ENCODE data around the gene TPD52L1. TPM values are rescaled to one million over a fixed set of nuclear protein-coding genes. Genes with fewer than 3 reads are reported as not detected.
"Not testable (repeated sequence)": the region's sequence is repeated elsewhere in the genome, so short reads cannot be mapped to it uniquely, and the experiment has no call there.

The TPD52L1 gene
- total RNA-seq, 1 experiment from 2014 or later = 29.2 TPM

GRCh38 chr6:125259354-125259736 lies 105.8 kb downstream of the TPD52L1 start:
- DNase-seq = no peak
- H3K27me3 ChIP-seq = no peaks in the 10 kb centered on the region
- no peaks in the 10 kb centered on the region; the same call in 1 of the 2 replicates for H3K36me3 ChIP-seq
- no peak overlapping the region for H3K4me3 ChIP-seq
- H3K9me3 ChIP-seq = peaks cover 5% of the 10 kb centered on the region; the same call in 1 of the 2 replicates

- Histone ChIP-seq H3K36me3 (no peaks in the 10 kb centered on the region; the same call in 1 of the 2 replicates), H3K27me3 (no peaks in the 10 kb centered on the region), H3K9me3 (peaks cover 5% of the 10 kb centered on the region; the same call in 1 of the 2 replicates), H3K4me3 (no peak overlapping the region)
- peak; percentile 81 for DNase-seq
Measured at GRCh38 chr6:125262016-125263013, 108.7 kb downstream of the TPD52L1 start.

GRCh38 chr6:125264476-125264875 lies 110.9 kb downstream of the TPD52L1 start:
- Histone ChIP-seq H3K36me3 (no peaks in the 10 kb centered on the region; the same call in 1 of the 2 replicates), H3K27me3 (no peaks in the 10 kb centered on the region), H3K4me3 (no peak overlapping the region), H3K9me3 (peaks cover 5% of the 10 kb centered on the region; the same call in 1 of the 2 replicates)
- no peak for DNase-seq

GRCh38 chr6:125267806-125268523 lies 114.4 kb downstream of the TPD52L1 start:
- Histone ChIP-seq H3K4me3 (no peak overlapping the region), H3K27me3 (no peaks in the 10 kb centered on the region), H3K9me3 (no peaks in the 10 kb centered on the region), H3K36me3 (peaks cover 11% of the 10 kb centered on the region)
- no peak for DNase-seq

GRCh38 chr6:125268765-125269164 lies 115.2 kb downstream of the TPD52L1 start:
- peaks cover 19% of the 10 kb centered on the region for H3K36me3 ChIP-seq
- no peaks in the 10 kb centered on the region for H3K9me3 ChIP-seq
- H3K4me3 ChIP-seq = no peak overlapping the region
- DNase-seq = no peak
- H3K27me3 ChIP-seq = no peaks in the 10 kb centered on the region

GRCh38 chr6:125269328-125269985 lies 115.9 kb downstream of the TPD52L1 start:
- no peak for DNase-seq
- H3K9me3 ChIP-seq = no peaks in the 10 kb centered on the region

GRCh38 chr6:125270380-125270779 lies 116.8 kb downstream of the TPD52L1 start:
- H3K4me3 ChIP-seq = no peak overlapping the region
- H3K9me3 ChIP-seq = no peaks in the 10 kb centered on the region
- H3K36me3 ChIP-seq = peaks cover 35% of the 10 kb centered on the region
- H3K27me3 ChIP-seq = no peaks in the 10 kb centered on the region
- no peak for DNase-seq

More at GRCh38 chr6:125269328-125269985, 115.9 kb downstream of the TPD52L1 start:
- Histone ChIP-seq H3K36me3 (peaks cover 26% of the 10 kb centered on the region), H3K4me3 (no peak overlapping the region), H3K27me3 (no peaks in the 10 kb centered on the region)

GRCh38 chr6:125271486-125272159 lies 118.0 kb downstream of the TPD52L1 start:
- Histone ChIP-seq H3K36me3 (peaks cover 43% of the 10 kb centered on the region), H3K27me3 (no peaks in the 10 kb centered on the region), H3K9me3 (no peaks in the 10 kb centered on the region), H3K4me3 (no peak overlapping the region)
- peak; percentile 68 for DNase-seq

GRCh38 chr6:125273251-125273650 lies 119.7 kb downstream of the TPD52L1 start:
- no peak overlapping the region for H3K4me3 ChIP-seq
- no peaks in the 10 kb centered on the region for H3K9me3 ChIP-seq
- H3K36me3 ChIP-seq = peaks cover 59% of the 10 kb centered on the region
- DNase-seq = no peak
- H3K27me3 ChIP-seq = no peaks in the 10 kb centered on the region

- Histone ChIP-seq H3K27me3 (no peaks in the 10 kb centered on the region), H3K4me3 (no peak overlapping the region), H3K9me3 (no peaks in the 10 kb centered on the region; the same call in 1 of the 2 replicates), H3K36me3 (peaks cover 65% of the 10 kb centered on the region)
- DNase-seq = peak; percentile 23
Measured at GRCh38 chr6:125273965-125274364, 120.4 kb downstream of the TPD52L1 start.

GRCh38 chr6:125274935-125275334 lies 121.4 kb downstream of the TPD52L1 start:
- no peaks in the 10 kb centered on the region for H3K27me3 ChIP-seq
- H3K4me3 ChIP-seq = no peak overlapping the region
- H3K9me3 ChIP-seq = no peaks in the 10 kb centered on the region; the same call in 1 of the 2 replicates
- no peak for DNase-seq
- H3K36me3 ChIP-seq = peaks cover 75% of the 10 kb centered on the region

GRCh38 chr6:125275779-125276178 lies 122.2 kb downstream of the TPD52L1 start:
- no peak overlapping the region for H3K4me3 ChIP-seq
- peaks cover 83% of the 10 kb centered on the region for H3K36me3 ChIP-seq
- no peak for DNase-seq
- no peaks in the 10 kb centered on the region for H3K27me3 ChIP-seq
- no peaks in the 10 kb centered on the region; the same call in 1 of the 2 replicates for H3K9me3 ChIP-seq

- Histone ChIP-seq H3K36me3 (peaks cover 93% of the 10 kb centered on the region), H3K27me3 (no peaks in the 10 kb centered on the region), H3K4me3 (no peak overlapping the region), H3K9me3 (peaks cover 4% of the 10 kb centered on the region; the same call in 1 of the 2 replicates)
- DNase-seq = no peak
Measured at GRCh38 chr6:125277838-125278237, 124.3 kb downstream of the TPD52L1 start.

GRCh38 chr6:125279961-125280360 lies 126.4 kb downstream of the TPD52L1 start:
- Histone ChIP-seq H3K27me3 (no peaks in the 10 kb centered on the region), H3K4me3 (no peak overlapping the region), H3K36me3 (peaks cover 90% of the 10 kb centered on the region), H3K9me3 (peaks cover 12% of the 10 kb centered on the region)
- no peak for DNase-seq

- DNase-seq = not testable (repeated sequence)
Measured at GRCh38 chr6:125280370-125281035, 126.9 kb downstream of the TPD52L1 start.

More at GRCh38 chr6:125280370-125281035, 126.9 kb downstream of the TPD52L1 start:
- H3K4me3 ChIP-seq, H3K27me3 ChIP-seq: not testable (repeated sequence)
- peaks cover 89% of the 10 kb centered on the region for H3K36me3 ChIP-seq
- peaks cover 15% of the 10 kb centered on the region for H3K9me3 ChIP-seq

Data from MG63 (cell line).